DND-41 (cell line): ENCODE measurements around the gene DMKN.

Experiments used
- ATAC-seq: fragments of 200-7000 bp; cut with Tn5 transposase; 3 replicates; pipeline ENCODE4 v1.9.1; 2021; ENCODE audit warnings: low read depth; ENCODE audit not compliant: insufficient read depth
- DNase-seq: peaks from one replicate; pipeline ENCODE4 v3.0.0-alpha.2; 2020
- H2AFZ ChIP-seq: 2 replicates; pipeline ENCODE4 v1.6.0; 2012; ENCODE audit warnings: low read depth, low read length
- H3K27ac ChIP-seq: 2 replicates; pipeline ENCODE4 v1.5.1; 2012; ENCODE audit warnings: low read length, inconsistent platforms
- H3K27me3 ChIP-seq: fragments of 200-600 bp; sonication (generic); 2 replicates; pipeline ENCODE4 v1.6.0; 2012; ENCODE audit warnings: low read length, mild to moderate bottlenecking, inconsistent platforms; ENCODE audit not compliant: insufficient read depth, poor library complexity
- H3K36me3 ChIP-seq: 2 replicates; pipeline ENCODE4 v1.5.1; 2012; ENCODE audit warnings: low read length, inconsistent platforms; ENCODE audit not compliant: insufficient read depth
- H3K4me1 ChIP-seq: 2 replicates; pipeline ENCODE4 v1.5.1; 2012; ENCODE audit warnings: mild to moderate bottlenecking, low read length; ENCODE audit not compliant: insufficient read depth
- H3K4me2 ChIP-seq: 2 replicates; pipeline ENCODE4 v1.6.0; 2012; ENCODE audit warnings: mild to moderate bottlenecking, moderate library complexity, low read length, inconsistent platforms; ENCODE audit not compliant: insufficient read depth
- H3K4me3 ChIP-seq, 2 experiments: fragments of 200-600 bp in 1 of 2; shearing (Covaris generic) in 1 of 2; 2 replicates each; pipeline ENCODE4 v1.5.1; 2012 to 2016; ENCODE audit warnings: inconsistent platforms in 2 of 2, low read length in 2 of 2, mild to moderate bottlenecking in 2 of 2, low read depth in 1 of 2, moderate library complexity in 1 of 2
- H3K79me2 ChIP-seq: 2 replicates; pipeline ENCODE4 v1.6.0; 2012; ENCODE audit warnings: low read length, inconsistent platforms; ENCODE audit not compliant: insufficient read depth
- H3K9ac ChIP-seq: 2 replicates; pipeline ENCODE4 v1.6.0; 2012; ENCODE audit warnings: low read depth, mild to moderate bottlenecking, inconsistent platforms, low read length, moderate library complexity
- H3K9me3 ChIP-seq: 2 replicates; pipeline ENCODE4 v1.5.1; 2012; ENCODE audit warnings: low read length, moderate library complexity, mild to moderate bottlenecking, inconsistent platforms; ENCODE audit not compliant: insufficient read depth, severe bottlenecking
- H4K20me1 ChIP-seq: 2 replicates; pipeline ENCODE4 v1.6.0; 2012; ENCODE audit warnings: low read length; ENCODE audit not compliant: insufficient read depth
- EZH2 ChIP-seq: IDR thresholded peaks from 3 replicates; pipeline ENCODE4 v1.6.1; 2012; ENCODE audit warnings: borderline replicate concordance, low read depth, mild to moderate bottlenecking, moderate library complexity, low read length, inconsistent platforms; ENCODE audit not compliant: severe bottlenecking
- TF ChIP-seq, protein P1 (sequence below): IDR thresholded peaks from 2 replicates; pipeline ENCODE4 v1.5.1; 2012; ENCODE audit warnings: borderline replicate concordance, low read length, moderate library complexity, mild to moderate bottlenecking; ENCODE audit not compliant: poor library complexity, severe bottlenecking; ENCODE audit errors: extremely low read depth

DMKN gene

DNA sequence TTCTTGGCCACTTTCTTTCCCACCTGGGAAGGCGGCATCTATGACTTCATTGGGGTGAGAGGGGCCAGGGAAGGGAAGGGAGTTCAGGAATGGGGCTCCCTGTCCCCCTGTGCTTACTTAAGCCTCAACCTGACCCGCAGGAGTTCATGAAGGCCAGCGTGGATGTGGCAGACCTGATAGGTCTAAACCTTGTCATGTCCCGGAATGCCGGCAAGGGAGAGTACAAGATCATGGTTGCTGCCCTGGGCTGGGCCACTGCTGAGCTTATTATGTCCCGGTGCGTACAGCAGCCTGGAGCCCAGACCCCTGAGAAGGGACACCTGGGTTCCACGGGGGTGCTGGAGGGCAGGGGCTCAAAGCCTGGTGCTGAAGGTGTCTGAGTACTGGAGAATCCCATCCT is 33.1 kb upstream of the DMKN start:
- Histone ChIP-seq H3K4me3 (peak overlapping the region; percentile 63 to 68; a peak in 3 of 4 replicates), H4K20me1 (peaks cover 12% of the 10 kb centered on the region; the same call in 1 of the 2 replicates), H3K9me3 (no peaks in the 10 kb centered on the region), H3K27ac (peak overlapping the region; percentile 74), H3K36me3 (peaks cover 31% of the 10 kb centered on the region), H2AFZ (no peak overlapping the region), H3K4me2 (peak overlapping the region; percentile 88), H3K79me2 (peaks cover 26% of the 10 kb centered on the region), H3K9ac (peak overlapping the region; percentile 75), H3K27me3 (no peaks in the 10 kb centered on the region), H3K4me1 (peaks cover 33% of the 10 kb centered on the region)
- ATAC-seq (no peak), DNase-seq (no peak)
- no peak for TF ChIP-seq EZH2
- TF ChIP-seq, protein P1, sequence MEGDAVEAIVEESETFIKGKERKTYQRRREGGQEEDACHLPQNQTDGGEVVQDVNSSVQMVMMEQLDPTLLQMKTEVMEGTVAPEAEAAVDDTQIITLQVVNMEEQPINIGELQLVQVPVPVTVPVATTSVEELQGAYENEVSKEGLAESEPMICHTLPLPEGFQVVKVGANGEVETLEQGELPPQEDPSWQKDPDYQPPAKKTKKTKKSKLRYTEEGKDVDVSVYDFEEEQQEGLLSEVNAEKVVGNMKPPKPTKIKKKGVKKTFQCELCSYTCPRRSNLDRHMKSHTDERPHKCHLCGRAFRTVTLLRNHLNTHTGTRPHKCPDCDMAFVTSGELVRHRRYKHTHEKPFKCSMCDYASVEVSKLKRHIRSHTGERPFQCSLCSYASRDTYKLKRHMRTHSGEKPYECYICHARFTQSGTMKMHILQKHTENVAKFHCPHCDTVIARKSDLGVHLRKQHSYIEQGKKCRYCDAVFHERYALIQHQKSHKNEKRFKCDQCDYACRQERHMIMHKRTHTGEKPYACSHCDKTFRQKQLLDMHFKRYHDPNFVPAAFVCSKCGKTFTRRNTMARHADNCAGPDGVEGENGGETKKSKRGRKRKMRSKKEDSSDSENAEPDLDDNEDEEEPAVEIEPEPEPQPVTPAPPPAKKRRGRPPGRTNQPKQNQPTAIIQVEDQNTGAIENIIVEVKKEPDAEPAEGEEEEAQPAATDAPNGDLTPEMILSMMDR: no peak

DNA sequence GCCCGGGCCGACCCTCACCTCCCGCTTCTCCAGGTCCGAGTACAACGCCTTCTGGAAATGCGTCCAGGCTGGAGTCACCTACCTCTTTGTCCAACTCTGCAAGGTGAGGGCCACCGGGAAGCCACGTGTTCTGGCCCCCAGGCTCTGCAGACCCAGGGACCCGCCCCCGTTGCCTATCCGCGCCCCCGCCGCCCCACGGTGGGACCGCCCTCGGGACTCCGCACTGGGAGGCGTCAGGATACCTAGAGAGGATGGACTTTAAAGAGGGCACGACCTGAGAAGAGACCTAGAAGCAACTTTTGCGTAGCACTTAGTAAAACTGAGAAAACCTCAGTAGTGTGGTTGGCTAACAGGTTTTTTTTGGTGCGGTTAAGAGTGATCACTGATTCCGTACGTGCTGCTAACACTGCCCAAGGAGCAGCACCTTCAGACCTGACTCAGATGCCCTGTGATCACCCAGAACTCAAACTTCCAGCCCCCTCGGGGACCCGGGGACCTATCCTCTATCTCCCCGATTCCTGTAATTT is 32.5 kb upstream of the DMKN start:
- H3K27me3 ChIP-seq: no peaks in the 10 kb centered on the region
- ATAC-seq (peak; percentile 66), DNase-seq (peak; percentile 64)
- H3K36me3 ChIP-seq: peaks cover 31% of the 10 kb centered on the region
- TF ChIP-seq EZH2: no peak
- TF ChIP-seq, protein P1: no peak
- peaks cover 33% of the 10 kb centered on the region for H3K4me1 ChIP-seq
- peak overlapping the region; percentile 91 for H2AFZ ChIP-seq
- H3K79me2 ChIP-seq: peaks cover 26% of the 10 kb centered on the region
- H3K9me3 ChIP-seq: no peaks in the 10 kb centered on the region
- peak overlapping the region; percentile 88 for H3K4me2 ChIP-seq
- peaks cover 12% of the 10 kb centered on the region; the same call in 1 of the 2 replicates for H4K20me1 ChIP-seq
- peak overlapping the region; percentile 74 for H3K27ac ChIP-seq
- H3K9ac ChIP-seq: peak overlapping the region; percentile 75
- peak overlapping the region; percentile 63 to 68 for H3K4me3 ChIP-seq

DNA sequence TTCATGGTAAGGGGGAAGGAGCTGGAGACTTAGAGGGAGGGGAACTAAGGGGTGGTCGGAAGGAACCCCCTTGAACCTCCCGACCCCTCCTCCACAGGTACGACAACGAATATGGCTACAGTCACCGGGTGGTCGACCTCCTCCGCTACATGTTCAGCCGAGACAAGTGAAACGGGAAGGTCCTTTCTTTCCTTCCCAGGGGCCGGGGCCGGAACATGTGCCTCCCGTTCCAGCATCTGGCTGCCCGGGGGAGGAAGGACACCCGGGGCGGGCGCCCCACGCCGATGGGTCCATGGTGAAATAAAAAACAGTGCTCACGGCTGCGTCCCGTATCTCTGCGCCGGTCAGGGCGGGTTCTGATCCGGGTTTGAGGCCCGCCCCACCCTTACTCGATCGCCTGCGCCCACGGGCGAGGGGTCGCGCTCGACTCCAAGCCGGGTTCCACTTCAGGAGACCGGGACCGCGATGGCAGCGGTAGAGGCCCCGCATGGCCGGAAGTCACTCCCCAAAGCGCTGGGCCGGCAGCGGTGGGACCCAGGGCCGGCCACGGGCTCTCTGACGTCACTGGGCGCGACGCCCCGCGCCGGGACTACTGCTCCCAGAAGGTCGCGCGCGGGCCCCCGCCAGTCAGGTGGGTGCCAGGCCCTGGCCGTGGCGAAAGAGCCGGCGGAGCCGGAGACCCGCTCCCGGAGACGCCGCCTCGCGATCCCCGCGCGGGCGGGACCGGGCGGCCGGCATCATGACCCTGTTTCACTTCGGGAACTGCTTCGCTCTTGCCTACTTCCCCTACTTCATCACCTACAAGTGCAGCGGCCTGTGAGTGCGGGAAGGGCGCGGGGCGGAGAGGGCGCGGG is 31.8 kb upstream of the DMKN start, which contains the start of gene TMEM147:
Gene TMEM147 (plus strand): TSS at position 626 of the 854 bp plus-strand sequence. CDS start 114 bp downstream, at position 740.
- Histone ChIP-seq H3K9me3 (no peaks in the 10 kb centered on the region), H3K27me3 (no peaks in the 10 kb centered on the region), H3K36me3 (peaks cover 31% of the 10 kb centered on the region), H3K79me2 (peaks cover 26% of the 10 kb centered on the region), H2AFZ (peak within 1 kb of the TSS; percentile 91), H3K4me2 (peak within 1 kb of the TSS; percentile 88), H3K4me1 (peaks cover 33% of the 10 kb centered on the region), H3K9ac (peak within 1 kb of the TSS; percentile 75), H4K20me1 (peaks cover 12% of the 10 kb centered on the region; the same call in 1 of the 2 replicates), H3K27ac (peak within 1 kb of the TSS; percentile 74), H3K4me3 (peak within 1 kb of the TSS; percentile 63 to 68)
- ATAC-seq (peak; percentile 88), DNase-seq (peak; percentile 84)
- no peak for TF ChIP-seq EZH2
- TF ChIP-seq, protein P1: no peak
